ENCODE data around the gene GRB14.
A peak's percentile ranks its signal among the peaks of the same experiment; 100 is the strongest.
"Not testable (repeated sequence)": the region's sequence is repeated elsewhere in the genome, so short reads cannot be mapped to it uniquely, and the experiment has no call there.

GRB14 gene

GRCh38 chr2:164551519-164551918 lies 69.8 kb downstream of the GRB14 start:
- H3K27ac ChIP-seq, result no peak overlapping the region
- H3K36me3 ChIP-seq (replicated peaks), result no peaks in the 10 kb centered on the region
- H3K27me3 ChIP-seq (replicated peaks), result no peaks in the 10 kb centered on the region
- no peak for TF ChIP-seq CTCF (IDR thresholded peaks at IDR 0.05; ENCODE audit: low read depth, low read length, missing control alignments)
- no peak for DNase-seq
- H3K4me3 ChIP-seq (ENCODE audit: low read depth, low read length), result no peak overlapping the region
- in situ Hi-C loops (cut with HindIII; ENCODE audit: low pct_ligation_motif_present, low sequenced_read_pairs), result no loop called here

DNA sequence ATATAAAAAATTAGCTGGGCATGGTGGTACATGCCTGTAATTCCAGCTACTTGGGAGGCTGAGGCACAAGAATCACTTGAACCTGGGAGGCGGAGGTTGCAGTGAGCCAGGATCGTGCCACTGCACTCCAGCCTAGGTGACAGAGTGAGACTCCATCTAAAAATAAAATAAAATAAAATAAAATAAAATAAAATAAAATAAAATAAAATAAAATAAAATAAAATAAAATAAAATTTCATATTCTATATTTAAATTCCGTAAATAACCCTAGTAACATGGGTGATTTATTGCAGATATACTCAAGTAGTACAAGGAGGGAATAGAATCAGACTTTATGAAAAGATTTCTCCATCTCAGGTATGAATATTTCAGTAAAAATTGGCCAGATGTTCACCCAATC lies 71.6 kb downstream of the GRB14 start:
- in situ Hi-C loops (cut with HindIII; ENCODE audit: low pct_ligation_motif_present, low sequenced_read_pairs); H3K36me3 ChIP-seq (replicated peaks); DNase-seq; H3K27me3 ChIP-seq (replicated peaks); H3K4me3 ChIP-seq (ENCODE audit: low read depth, low read length); H3K27ac ChIP-seq: not testable (repeated sequence)

- Histone ChIP-seq H3K27me3 (replicated peaks) (no peaks in the 10 kb centered on the region), H3K36me3 (replicated peaks) (no peaks in the 10 kb centered on the region), H3K4me3 (ENCODE audit: low read depth, low read length) (no peak overlapping the region), H3K27ac (no peak overlapping the region)
- DNase-seq, result no peak
- TF ChIP-seq CTCF (IDR thresholded peaks at IDR 0.05; ENCODE audit: low read depth, low read length, missing control alignments), result no peak
- in situ Hi-C loops (cut with HindIII; ENCODE audit: low pct_ligation_motif_present, low sequenced_read_pairs), result no loop called here
These were observed 75.8 kb downstream of the GRB14 start for GRCh38 chr2:164545484-164545883.

DNA sequence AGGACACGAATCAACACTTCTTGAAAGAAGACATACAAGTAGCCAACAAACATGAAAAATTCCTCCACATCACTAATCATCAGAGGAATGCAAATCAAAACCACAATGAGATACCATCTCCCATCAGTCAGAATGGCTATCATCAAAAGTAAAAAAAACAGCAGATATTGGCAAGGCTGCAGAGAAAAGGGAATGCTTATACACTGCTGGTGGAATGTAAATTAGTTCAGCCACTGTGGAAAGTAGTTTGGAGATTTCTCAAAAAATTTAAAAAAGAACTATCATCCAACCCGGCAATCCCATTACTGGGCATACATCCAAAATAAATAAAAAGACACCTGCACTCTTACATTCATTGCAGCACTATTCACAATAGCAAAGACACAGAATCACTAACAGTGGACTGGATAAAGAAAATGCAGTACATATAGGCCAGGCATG lies 78.7 kb downstream of the GRB14 start:
- Histone ChIP-seq H3K4me3 (ENCODE audit: low read depth, low read length) (no peak overlapping the region), H3K27ac (no peak overlapping the region), H3K36me3 (replicated peaks) (no peaks in the 10 kb centered on the region), H3K27me3 (replicated peaks) (no peaks in the 10 kb centered on the region)
- in situ Hi-C loops (cut with HindIII; ENCODE audit: low pct_ligation_motif_present, low sequenced_read_pairs), result no loop called here
- DNase-seq, result peak; percentile 76
- TF ChIP-seq CTCF (IDR thresholded peaks at IDR 0.05; ENCODE audit: low read depth, low read length, missing control alignments), result no peak

- TF ChIP-seq CTCF (IDR thresholded peaks at IDR 0.05; ENCODE audit: low read depth, low read length, missing control alignments), result peak; percentile 77
- H3K4me3 ChIP-seq (ENCODE audit: low read depth, low read length), result no peak overlapping the region
- DNase-seq, result peak; percentile 40
- in situ Hi-C loops (cut with HindIII; ENCODE audit: low pct_ligation_motif_present, low sequenced_read_pairs), result no loop called here
- H3K27ac ChIP-seq, result no peak overlapping the region
- H3K36me3 ChIP-seq (replicated peaks), result no peaks in the 10 kb centered on the region
- no peaks in the 10 kb centered on the region for H3K27me3 ChIP-seq (replicated peaks)
These were observed 82.9 kb downstream of the GRB14 start for GRCh38 chr2:164538240-164538866.

DNA sequence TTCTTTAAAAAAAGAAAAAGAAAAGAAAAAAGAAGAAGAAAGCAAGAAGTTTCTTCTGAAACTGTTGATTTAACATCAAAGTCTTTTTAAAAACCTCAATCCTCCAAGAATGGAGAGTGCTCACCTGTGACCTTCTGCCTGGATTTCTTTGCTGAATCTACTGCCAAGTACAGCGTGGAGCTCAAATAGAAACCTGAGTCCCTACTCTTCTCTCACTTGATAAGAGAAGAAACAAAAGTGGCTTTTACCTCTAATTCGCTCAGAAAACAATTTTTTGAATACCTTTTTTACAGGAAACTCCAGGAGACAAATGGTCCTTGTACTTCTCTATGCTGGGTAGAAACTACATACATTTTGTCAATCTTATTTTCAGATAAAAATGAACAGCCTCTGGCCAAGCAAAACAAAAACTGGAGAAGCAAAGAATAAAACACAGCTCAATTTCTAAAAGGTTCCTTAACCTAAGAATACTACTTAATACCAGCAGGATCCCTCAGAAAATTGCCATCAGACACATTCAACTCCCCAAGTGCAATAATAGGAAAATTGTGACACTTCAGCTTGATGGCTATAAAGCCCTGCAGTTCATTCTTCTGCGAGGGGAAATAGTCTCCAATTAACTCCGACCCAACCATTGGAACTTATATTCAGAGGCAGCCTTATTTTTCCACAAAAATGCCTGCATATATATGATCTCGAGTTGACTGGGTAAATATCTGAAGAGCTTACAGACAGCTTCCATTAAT lies 85.8 kb downstream of the GRB14 start:
- in situ Hi-C loops (cut with HindIII; ENCODE audit: low pct_ligation_motif_present, low sequenced_read_pairs), result no loop called here
- no peak overlapping the region for H3K4me3 ChIP-seq (ENCODE audit: low read depth, low read length)
- no peak overlapping the region for H3K27ac ChIP-seq
- no peaks in the 10 kb centered on the region for H3K27me3 ChIP-seq (replicated peaks)
- no peak for DNase-seq
- TF ChIP-seq CTCF (IDR thresholded peaks at IDR 0.05; ENCODE audit: low read depth, low read length, missing control alignments), result no peak
- H3K36me3 ChIP-seq (replicated peaks), result no peaks in the 10 kb centered on the region

All from brain microvascular endothelial cell (primary cell).